KMS-11 (cell line): Measurements from ENCODE around the gene AGRP.

Source experiments
- H2AFZ ChIP-seq: fragments of 200-600 bp; sonication (generic); 2 replicates; pipeline ENCODE4 v1.6.1; 2016; ENCODE audit warnings: antibody characterized with exemption, mixed run types, low read depth
- H3K27ac ChIP-seq: fragments of 200-600 bp; sonication (generic); 2 replicates; pipeline ENCODE4 v1.6.1; 2016; ENCODE audit warnings: mild to moderate bottlenecking, mixed run types
- H3K27me3 ChIP-seq: fragments of 200-600 bp; sonication (generic); 2 replicates; pipeline ENCODE4 v1.6.1; 2017; ENCODE audit warnings: mild to moderate bottlenecking, low read depth, mixed run types, moderate library complexity; ENCODE audit not compliant: insufficient read depth
- H3K36me3 ChIP-seq: fragments of 200-600 bp; sonication (generic); 2 replicates; pipeline ENCODE4 v1.6.1; 2017; ENCODE audit warnings: mild to moderate bottlenecking, mixed run types; ENCODE audit not compliant: insufficient read depth
- H3K4me1 ChIP-seq: fragments of 200-600 bp; sonication (generic); 2 replicates; pipeline ENCODE4 v1.6.1; 2016; ENCODE audit warnings: mild to moderate bottlenecking, low read depth, mixed run types; ENCODE audit not compliant: poor library complexity, severe bottlenecking
- H3K4me2 ChIP-seq: fragments of 200-600 bp; sonication (generic); 2 replicates; pipeline ENCODE4 v1.7.0; 2016; ENCODE audit warnings: mild to moderate bottlenecking, mixed run types
- H3K4me3 ChIP-seq: fragments of 200-600 bp; sonication (generic); IDR thresholded peaks from 2 replicates; pipeline ENCODE4 v1.6.1; 2017; ENCODE audit warnings: low read depth, low read length, mixed read lengths; ENCODE audit not compliant: insufficient read depth
- H3K79me2 ChIP-seq: fragments of 200-600 bp; sonication (generic); 2 replicates; pipeline ENCODE4 v1.6.1; 2016; ENCODE audit warnings: low read depth, mixed run types; ENCODE audit not compliant: insufficient read depth
- H3K9ac ChIP-seq: fragments of 200-600 bp; sonication (generic); 2 replicates; pipeline ENCODE4 v1.6.1; 2016; ENCODE audit warnings: mild to moderate bottlenecking, mixed run types
- H4K20me1 ChIP-seq: fragments of 200-600 bp; sonication (generic); 2 replicates; pipeline ENCODE4 v1.6.1; 2016; ENCODE audit warnings: mild to moderate bottlenecking, mixed run types; ENCODE audit not compliant: insufficient read depth
- CTCF ChIP-seq: fragments of 200-600 bp; sonication (generic); conservative IDR thresholded peaks from 2 replicates; pipeline ENCODE4 v1.6.1; 2017; ENCODE audit warnings: low read depth, mild to moderate bottlenecking, antibody characterized with exemption, low read length, moderate library complexity, mixed read lengths

Gene AGRP

GRCh38 chr16:67441271-67441753 lies 42.0 kb downstream of the AGRP start:
- no peak for TF ChIP-seq CTCF

GRCh38 chr16:67438824-67439393 lies 44.4 kb downstream of the AGRP start:
- H3K27ac ChIP-seq: no peak overlapping the region
- H3K4me1 ChIP-seq: peaks cover 9% of the 10 kb centered on the region
- H4K20me1 ChIP-seq: no peaks in the 10 kb centered on the region
- no peak for TF ChIP-seq CTCF
- H2AFZ ChIP-seq: no peak overlapping the region
- no peak overlapping the region for H3K9ac ChIP-seq
- no peaks in the 10 kb centered on the region for H3K79me2 ChIP-seq
- no peak overlapping the region for H3K4me3 ChIP-seq
- H3K4me2 ChIP-seq: no peak overlapping the region
- H3K27me3 ChIP-seq: no peaks in the 10 kb centered on the region
- no peaks in the 10 kb centered on the region for H3K36me3 ChIP-seq

More at GRCh38 chr16:67441271-67441753, 42.0 kb downstream of the AGRP start:
- no peak overlapping the region for H3K27ac ChIP-seq
- H3K4me3 ChIP-seq: no peak overlapping the region
- no peaks in the 10 kb centered on the region for H3K27me3 ChIP-seq
- no peaks in the 10 kb centered on the region for H3K36me3 ChIP-seq
- no peaks in the 10 kb centered on the region for H4K20me1 ChIP-seq
- H2AFZ ChIP-seq: no peak overlapping the region
- no peak overlapping the region for H3K9ac ChIP-seq
- H3K79me2 ChIP-seq: no peaks in the 10 kb centered on the region
- H3K4me1 ChIP-seq: peaks cover 9% of the 10 kb centered on the region
- no peak overlapping the region for H3K4me2 ChIP-seq

- Histone ChIP-seq H3K27ac (no peak overlapping the region), H3K9ac (no peak overlapping the region), H3K36me3 (no peaks in the 10 kb centered on the region)
Measured at GRCh38 chr16:67438098-67438791, 45.1 kb downstream of the AGRP start.

GRCh38 chr16:67437513-67437912 lies 45.8 kb downstream of the AGRP start:
- Histone ChIP-seq H3K27ac (no peak overlapping the region), H2AFZ (no peak overlapping the region)

More at GRCh38 chr16:67438098-67438791, 45.1 kb downstream of the AGRP start:
- no peaks in the 10 kb centered on the region for H3K27me3 ChIP-seq
- no peaks in the 10 kb centered on the region for H3K79me2 ChIP-seq
- no peak for TF ChIP-seq CTCF
- peaks cover 9% of the 10 kb centered on the region for H3K4me1 ChIP-seq
- no peak overlapping the region for H3K4me3 ChIP-seq
- H2AFZ ChIP-seq: no peak overlapping the region
- H3K4me2 ChIP-seq: no peak overlapping the region
- no peaks in the 10 kb centered on the region for H4K20me1 ChIP-seq

More at GRCh38 chr16:67437513-67437912, 45.8 kb downstream of the AGRP start:
- H3K4me2 ChIP-seq: no peak overlapping the region
- H3K4me1 ChIP-seq: peaks cover 9% of the 10 kb centered on the region
- H3K4me3 ChIP-seq: no peak overlapping the region
- no peaks in the 10 kb centered on the region for H4K20me1 ChIP-seq
- no peak overlapping the region for H3K9ac ChIP-seq
- H3K27me3 ChIP-seq: no peaks in the 10 kb centered on the region
- no peak for TF ChIP-seq CTCF
- no peaks in the 10 kb centered on the region for H3K36me3 ChIP-seq
- no peaks in the 10 kb centered on the region for H3K79me2 ChIP-seq
